ENCODE data around the gene RIT2. TPM values are rescaled to one million over a fixed set of nuclear protein-coding genes. Genes with fewer than 3 reads are reported as not detected.

The RIT2 gene
- total RNA-seq, 1 donor from 2014 or later: not detected

Other genes with a start within 250 kb of the RIT2 start
- gene SYT4, start 161.8 kb upstream of the RIT2 start, total RNA-seq: not detected in 2 replicates